Osteoblast (primary cell): ENCODE data around the gene PHTF1. TPM values are rescaled to one million over a fixed set of nuclear protein-coding genes. Genes with fewer than 3 reads are reported as not detected.

ENCODE experiments used
- DNase-seq: peaks from one replicate; pipeline ENCODE4 v3.0.0; 2011; ENCODE audit warnings: low spot score, mixed read lengths; ENCODE audit not compliant: insufficient read length; ENCODE audit errors: missing footprints
- H2AFZ ChIP-seq: 2 replicates; pipeline ENCODE4 v1.6.0; 2011; ENCODE audit warnings: mild to moderate bottlenecking, low read length
- H3K27ac ChIP-seq: 2 replicates; pipeline ENCODE4 v1.5.1; 2011; ENCODE audit warnings: mild to moderate bottlenecking, low read depth, low read length, moderate library complexity
- H3K27me3 ChIP-seq: 2 replicates; pipeline ENCODE4 v1.6.0; 2012; ENCODE audit warnings: mild to moderate bottlenecking, control low read depth, inconsistent platforms, low read length, moderate library complexity; ENCODE audit not compliant: insufficient read depth
- H3K36me3 ChIP-seq: 2 replicates; pipeline ENCODE4 v1.5.1; 2011; ENCODE audit warnings: mild to moderate bottlenecking, low read length, control low read depth, moderate library complexity; ENCODE audit not compliant: insufficient read depth
- H3K4me1 ChIP-seq: 2 replicates; pipeline ENCODE4 v1.5.1; 2011; ENCODE audit warnings: mild to moderate bottlenecking, low read length, control low read depth, moderate library complexity; ENCODE audit not compliant: insufficient read depth
- H3K4me2 ChIP-seq: 2 replicates; pipeline ENCODE4 v1.6.0; 2011; ENCODE audit warnings: mild to moderate bottlenecking, low read length; ENCODE audit not compliant: insufficient read depth
- H3K4me3 ChIP-seq: fragments of 200-600 bp; sonication (generic); 3 replicates; pipeline ENCODE4 v1.5.1; 2012; ENCODE audit warnings: mild to moderate bottlenecking, low read length, inconsistent platforms; ENCODE audit not compliant: insufficient read depth
- H3K79me2 ChIP-seq: 2 replicates; pipeline ENCODE4 v1.6.0; 2012; ENCODE audit warnings: mild to moderate bottlenecking, low read length, control low read depth, inconsistent platforms; ENCODE audit not compliant: insufficient read depth
- H3K9me3 ChIP-seq: 2 replicates; pipeline ENCODE4 v1.5.1; 2011; ENCODE audit warnings: low read depth, low read length, control low read depth
- H4K20me1 ChIP-seq: 2 replicates; pipeline ENCODE4 v1.6.0; 2012; ENCODE audit warnings: mild to moderate bottlenecking, low read length, control low read depth; ENCODE audit not compliant: insufficient read depth
- CTCF ChIP-seq: IDR thresholded peaks from 2 replicates; pipeline ENCODE4 v1.5.1; 2011; ENCODE audit warnings: mild to moderate bottlenecking, low read depth, low read length, moderate library complexity; ENCODE audit errors: extremely low read depth
- total RNA-seq: library from RNA; depleted of rRNA; stranded (reverse); fragments of >200 nt; gene quantifications from 2 replicates; pipeline ENCODE4 v1.2.3, GENCODE V29; 2012

Gene PHTF1
- total RNA-seq, 1 donor = 41.6 TPM

GRCh38 chr1:113793878-113794834 lies 34.9 kb upstream of the PHTF1 start:
- no peaks in the 10 kb centered on the region for H3K27me3 ChIP-seq

GRCh38 chr1:113792986-113793385 lies 33.7 kb upstream of the PHTF1 start:
- H3K4me2 ChIP-seq = no peak overlapping the region
- H3K27ac ChIP-seq = no peak overlapping the region
- no peak overlapping the region for H3K4me3 ChIP-seq
- peaks cover 41% of the 10 kb centered on the region for H3K79me2 ChIP-seq
- peaks cover 12% of the 10 kb centered on the region for H3K36me3 ChIP-seq
- H4K20me1 ChIP-seq = no peaks in the 10 kb centered on the region
- DNase-seq = no peak
- H3K4me1 ChIP-seq = no peaks in the 10 kb centered on the region
- H3K9me3 ChIP-seq = no peaks in the 10 kb centered on the region
- TF ChIP-seq CTCF = no peak
- no peak overlapping the region for H2AFZ ChIP-seq
- H3K27me3 ChIP-seq = no peaks in the 10 kb centered on the region

More at GRCh38 chr1:113793878-113794834, 34.9 kb upstream of the PHTF1 start:
- Histone ChIP-seq H3K36me3 (peaks cover 12% of the 10 kb centered on the region), H3K9me3 (no peaks in the 10 kb centered on the region), H2AFZ (no peak overlapping the region), H3K27ac (no peak overlapping the region), H3K4me2 (no peak overlapping the region), H3K79me2 (peaks cover 42% of the 10 kb centered on the region), H4K20me1 (no peaks in the 10 kb centered on the region), H3K4me3 (no peak overlapping the region), H3K4me1 (no peaks in the 10 kb centered on the region)
- no peak for TF ChIP-seq CTCF
- no peak for DNase-seq

GRCh38 chr1:113792471-113792870 lies 33.2 kb upstream of the PHTF1 start:
- no peaks in the 10 kb centered on the region for H3K9me3 ChIP-seq
- H3K4me3 ChIP-seq = no peak overlapping the region
- no peaks in the 10 kb centered on the region for H4K20me1 ChIP-seq
- H3K4me1 ChIP-seq = no peaks in the 10 kb centered on the region
- H3K79me2 ChIP-seq = peaks cover 39% of the 10 kb centered on the region
- no peak overlapping the region for H3K4me2 ChIP-seq
- no peak for DNase-seq
- H3K27me3 ChIP-seq = no peaks in the 10 kb centered on the region
- H3K36me3 ChIP-seq = peaks cover 10% of the 10 kb centered on the region
- no peak overlapping the region for H3K27ac ChIP-seq
- TF ChIP-seq CTCF = no peak
- H2AFZ ChIP-seq = no peak overlapping the region

- H3K9me3 ChIP-seq = no peaks in the 10 kb centered on the region
- H4K20me1 ChIP-seq = no peaks in the 10 kb centered on the region
- no peaks in the 10 kb centered on the region for H3K36me3 ChIP-seq
- H2AFZ ChIP-seq = no peak overlapping the region
- no peak overlapping the region for H3K4me2 ChIP-seq
- no peaks in the 10 kb centered on the region for H3K27me3 ChIP-seq
- H3K27ac ChIP-seq = no peak overlapping the region
- TF ChIP-seq CTCF = no peak
- H3K4me1 ChIP-seq = peaks cover 2% of the 10 kb centered on the region
- DNase-seq = no peak
- peaks cover 33% of the 10 kb centered on the region for H3K79me2 ChIP-seq
- no peak overlapping the region for H3K4me3 ChIP-seq
These were observed 29.5 kb upstream of the PHTF1 start for GRCh38 chr1:113788802-113789201.
